ENCODE data around the gene GNAQ.

GNAQ gene

DNA sequence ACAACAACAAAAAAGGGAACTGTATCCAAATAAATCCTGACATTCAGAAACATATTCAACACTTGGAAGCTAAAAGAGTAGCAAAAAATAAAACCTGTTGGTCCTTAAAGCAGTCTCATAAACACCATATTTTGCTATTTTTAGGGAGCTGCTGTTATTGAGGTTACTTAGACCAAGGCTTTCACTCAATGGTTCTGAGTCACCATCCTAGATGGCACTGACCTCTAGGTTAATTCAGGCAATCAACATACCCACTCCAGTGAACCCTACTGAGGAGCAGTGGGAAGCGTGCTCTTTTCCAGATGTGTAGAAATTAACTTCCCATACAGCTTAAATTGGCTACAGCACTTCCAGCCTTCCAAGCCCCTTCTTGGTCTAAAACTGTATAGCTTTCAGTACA lies 5.2 kb downstream of the GNAQ start:
- Histone ChIP-seq H3K27ac (no peak overlapping the region), H3K27me3 (replicated peaks) (no peaks in the 10 kb centered on the region), H3K36me3 (replicated peaks) (no peaks in the 10 kb centered on the region), H3K4me3 (ENCODE audit: low read depth, low read length) (no peak overlapping the region)
- TF ChIP-seq, protein P1, sequence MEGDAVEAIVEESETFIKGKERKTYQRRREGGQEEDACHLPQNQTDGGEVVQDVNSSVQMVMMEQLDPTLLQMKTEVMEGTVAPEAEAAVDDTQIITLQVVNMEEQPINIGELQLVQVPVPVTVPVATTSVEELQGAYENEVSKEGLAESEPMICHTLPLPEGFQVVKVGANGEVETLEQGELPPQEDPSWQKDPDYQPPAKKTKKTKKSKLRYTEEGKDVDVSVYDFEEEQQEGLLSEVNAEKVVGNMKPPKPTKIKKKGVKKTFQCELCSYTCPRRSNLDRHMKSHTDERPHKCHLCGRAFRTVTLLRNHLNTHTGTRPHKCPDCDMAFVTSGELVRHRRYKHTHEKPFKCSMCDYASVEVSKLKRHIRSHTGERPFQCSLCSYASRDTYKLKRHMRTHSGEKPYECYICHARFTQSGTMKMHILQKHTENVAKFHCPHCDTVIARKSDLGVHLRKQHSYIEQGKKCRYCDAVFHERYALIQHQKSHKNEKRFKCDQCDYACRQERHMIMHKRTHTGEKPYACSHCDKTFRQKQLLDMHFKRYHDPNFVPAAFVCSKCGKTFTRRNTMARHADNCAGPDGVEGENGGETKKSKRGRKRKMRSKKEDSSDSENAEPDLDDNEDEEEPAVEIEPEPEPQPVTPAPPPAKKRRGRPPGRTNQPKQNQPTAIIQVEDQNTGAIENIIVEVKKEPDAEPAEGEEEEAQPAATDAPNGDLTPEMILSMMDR (IDR thresholded peaks at IDR 0.05; ENCODE audit: low read depth, low read length, missing control alignments): no peak
- no peak for DNase-seq
- in situ Hi-C loops (cut with HindIII; ENCODE audit: low pct_ligation_motif_present, low sequenced_read_pairs): no loop called here

DNA sequence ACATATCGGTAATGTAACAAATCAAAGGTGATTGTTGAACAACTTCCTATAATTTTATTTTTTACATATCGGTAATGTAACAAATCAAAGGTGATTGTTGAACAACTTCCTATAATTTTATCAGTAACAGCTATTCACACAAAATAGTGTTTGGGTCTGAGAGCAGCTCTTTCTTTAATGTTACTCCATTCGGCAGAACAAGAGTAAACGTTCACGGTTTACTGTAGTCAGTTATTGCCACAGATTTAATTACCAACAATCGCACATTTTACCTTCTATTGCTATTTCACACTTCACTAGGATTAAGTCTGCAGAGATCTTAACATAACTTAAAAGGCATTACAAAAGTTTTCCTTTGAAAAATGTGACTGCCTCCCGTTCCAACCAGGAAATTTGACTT lies 6.4 kb downstream of the GNAQ start:
- DNase-seq: no peak
- in situ Hi-C loops (cut with HindIII; ENCODE audit: low pct_ligation_motif_present, low sequenced_read_pairs): no loop called here
- H3K36me3 ChIP-seq (replicated peaks): no peaks in the 10 kb centered on the region
- H3K4me3 ChIP-seq (ENCODE audit: low read depth, low read length): no peak overlapping the region
- no peaks in the 10 kb centered on the region for H3K27me3 ChIP-seq (replicated peaks)
- TF ChIP-seq, protein P1 (IDR thresholded peaks at IDR 0.05; ENCODE audit: low read depth, low read length, missing control alignments): no peak
- H3K27ac ChIP-seq: no peak overlapping the region

DNA sequence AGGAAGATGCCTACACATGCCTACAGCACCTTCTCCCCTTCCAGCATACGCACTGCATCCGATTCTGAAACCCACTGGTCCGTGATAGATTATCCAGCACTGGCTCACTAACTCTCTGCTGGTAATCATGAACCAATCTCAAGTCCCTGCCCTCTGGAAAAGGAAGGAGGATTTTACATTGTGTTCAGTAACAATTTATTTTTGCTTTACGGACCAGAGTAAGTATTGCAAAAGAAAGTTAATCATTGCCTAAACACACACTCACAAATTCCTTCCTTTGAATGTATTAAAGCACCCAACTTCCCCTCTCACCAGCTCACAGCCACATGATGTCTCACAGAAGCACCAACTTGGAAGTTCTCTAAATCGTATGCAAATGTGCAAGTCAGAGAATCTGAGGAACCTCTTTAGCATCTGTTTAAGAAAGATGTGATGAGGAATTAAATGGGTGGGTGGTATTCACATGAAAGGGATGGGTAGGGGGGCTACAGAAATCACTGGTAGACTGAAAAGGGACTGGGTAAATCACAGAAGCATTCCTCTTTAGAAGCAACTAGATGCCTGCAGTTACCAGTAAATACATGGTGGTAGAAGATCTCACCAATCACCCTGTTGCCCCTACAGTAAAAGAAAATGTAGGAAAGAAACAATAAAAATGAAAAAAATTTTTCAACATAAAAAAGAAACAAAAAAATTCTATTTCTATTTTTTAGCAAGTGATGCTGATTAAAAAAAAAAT lies 8.4 kb downstream of the GNAQ start:
- in situ Hi-C loops (cut with HindIII; ENCODE audit: low pct_ligation_motif_present, low sequenced_read_pairs): no loop called here
- H3K36me3 ChIP-seq (replicated peaks): no peaks in the 10 kb centered on the region
- no peaks in the 10 kb centered on the region for H3K27me3 ChIP-seq (replicated peaks)
- TF ChIP-seq, protein P1 (IDR thresholded peaks at IDR 0.05; ENCODE audit: low read depth, low read length, missing control alignments): no peak
- no peak overlapping the region for H3K4me3 ChIP-seq (ENCODE audit: low read depth, low read length)
- no peak for DNase-seq
- peak overlapping the region; percentile 27 for H3K27ac ChIP-seq

DNA sequence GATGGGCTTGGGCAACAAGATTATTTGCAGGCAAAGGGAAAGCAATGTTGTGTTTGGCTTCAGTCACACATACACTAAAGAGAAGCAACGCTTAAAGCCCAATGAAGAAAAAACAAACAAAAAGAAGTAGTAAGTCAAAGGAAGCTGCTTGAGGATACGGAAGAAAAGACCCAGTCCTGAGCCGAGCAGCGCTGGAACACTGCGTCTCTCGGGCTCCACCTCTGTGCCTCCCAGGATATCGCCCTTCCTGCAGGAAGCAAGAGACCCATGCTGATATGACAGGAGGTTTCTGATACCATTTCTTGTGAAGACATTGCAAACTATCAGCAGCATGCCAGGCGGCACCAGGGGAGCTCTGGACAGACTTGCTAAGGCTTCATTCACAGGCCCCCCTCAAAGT lies 9.9 kb downstream of the GNAQ start:
- Histone ChIP-seq H3K36me3 (replicated peaks) (no peaks in the 10 kb centered on the region), H3K27me3 (replicated peaks) (no peaks in the 10 kb centered on the region), H3K27ac (no peak overlapping the region), H3K4me3 (ENCODE audit: low read depth, low read length) (no peak overlapping the region)
- DNase-seq: no peak
- TF ChIP-seq, protein P1 (IDR thresholded peaks at IDR 0.05; ENCODE audit: low read depth, low read length, missing control alignments): peak; percentile 45
- in situ Hi-C loops (cut with HindIII; ENCODE audit: low pct_ligation_motif_present, low sequenced_read_pairs): no loop called here

DNA sequence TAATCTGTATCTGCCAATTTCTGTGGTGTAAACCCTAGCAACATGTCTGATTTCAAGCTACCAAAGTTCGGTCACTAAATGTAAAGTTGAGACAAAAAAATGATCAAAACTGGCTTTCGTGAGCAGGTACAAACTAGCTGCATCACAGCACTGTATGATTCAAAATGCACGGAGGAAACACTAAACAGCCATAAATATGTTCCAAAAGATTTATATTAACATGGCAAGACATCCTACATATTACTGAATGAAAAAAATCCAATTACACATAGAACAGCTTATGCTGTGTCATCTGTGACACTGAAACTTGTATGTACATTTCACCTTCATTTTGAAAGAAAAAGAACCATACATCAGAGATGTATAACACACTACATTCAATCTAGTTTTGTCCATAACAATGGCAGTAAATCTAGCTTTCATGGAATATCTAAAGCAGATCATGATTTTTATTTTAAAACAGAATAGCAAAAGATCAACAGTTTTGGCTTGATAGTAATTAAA lies 14.4 kb downstream of the GNAQ start:
- in situ Hi-C loops (cut with HindIII; ENCODE audit: low pct_ligation_motif_present, low sequenced_read_pairs): no loop called here
- no peak for DNase-seq
- no peak overlapping the region for H3K27ac ChIP-seq
- TF ChIP-seq, protein P1 (IDR thresholded peaks at IDR 0.05; ENCODE audit: low read depth, low read length, missing control alignments): no peak
- no peaks in the 10 kb centered on the region for H3K27me3 ChIP-seq (replicated peaks)
- no peak overlapping the region for H3K4me3 ChIP-seq (ENCODE audit: low read depth, low read length)
- H3K36me3 ChIP-seq (replicated peaks): no peaks in the 10 kb centered on the region

DNA sequence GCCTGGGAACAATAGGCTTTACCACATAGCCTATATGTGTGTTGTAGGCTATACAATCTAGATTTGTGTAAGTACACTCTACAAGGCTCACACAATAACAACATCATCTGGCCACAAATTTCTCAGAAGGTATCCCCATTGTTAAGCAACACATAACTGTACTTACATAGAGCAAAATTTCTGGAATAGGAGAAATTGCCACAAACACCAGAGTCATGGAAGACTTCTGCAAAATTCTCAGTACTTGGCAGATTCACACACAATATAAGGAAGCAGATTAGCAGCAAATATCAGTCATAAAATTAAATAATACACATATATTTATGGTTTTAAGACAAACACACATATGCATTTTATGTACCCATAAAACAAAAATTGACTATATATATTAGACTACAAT lies 16.4 kb downstream of the GNAQ start:
- Histone ChIP-seq H3K27ac (peak overlapping the region; percentile 39), H3K27me3 (replicated peaks) (no peaks in the 10 kb centered on the region), H3K36me3 (replicated peaks) (no peaks in the 10 kb centered on the region), H3K4me3 (ENCODE audit: low read depth, low read length) (no peak overlapping the region)
- DNase-seq: no peak
- TF ChIP-seq, protein P1 (IDR thresholded peaks at IDR 0.05; ENCODE audit: low read depth, low read length, missing control alignments): no peak
- in situ Hi-C loops (cut with HindIII; ENCODE audit: low pct_ligation_motif_present, low sequenced_read_pairs): no loop called here
